HepG2 (cell line): ENCODE results near the gene ACBD6. TPM values are rescaled to one million over a fixed set of nuclear protein-coding genes. Genes with fewer than 3 reads are reported as not detected.

Experiments used
- ATAC-seq: fragments of 200-7000 bp; cut with Tn5 transposase; 3 replicates; pipeline ENCODE4 v1.9.1; 2020; ENCODE audit warnings: mild to moderate bottlenecking, moderate library complexity
- BruUV-seq: library from RNA; stranded (reverse); fragments of 400-500 nt; replicated peaks from 2 replicates; lab custom pipeline; 2021; lab: Mats Ljungman, UMichigan
- CTCF ChIA-PET: fragments of 300-600 bp; formaldehyde crosslinking; extraction: SDS; loops from one replicate; lab custom pipeline; 2021; ENCODE audit warnings: low total read pairs, inconsistent platforms, low intra/inter-chr PET ratio; lab: Yijun Ruan, JAX
- POLR2A ChIA-PET: fragments of 350-600 bp; sonication (Branson Sonifier 250); formaldehyde crosslinking; loops from one replicate; lab custom pipeline; 2020; ENCODE audit warnings: antibody characterized with exemption, inconsistent platforms; lab: Yijun Ruan, JAX
- DNase-seq: peaks from one replicate; pipeline ENCODE4 v3.0.0-alpha.2; 2015; ENCODE audit warnings: low spot score
- FAIRE-seq: peaks from 3 replicates; lab custom pipeline; 2011; peaks lifted over from hg19 to GRCh38; lab: Jason Lieb, UNC
- H2AFZ ChIP-seq: one replicate; pipeline ENCODE4 v1.6.1; 2011; ENCODE audit warnings: low read length, inconsistent platforms
- H3K27ac ChIP-seq: fragments of 300-600 bp; 3 replicates; pipeline ENCODE4 v1.8.0; 2011; ENCODE audit warnings: mixed run types, mild to moderate bottlenecking, mixed read lengths, low read length, inconsistent platforms; ENCODE audit not compliant: insufficient read depth; ENCODE audit errors: extremely low read length
- H3K27me3 ChIP-seq, 2 experiments: fragments of 200-600 bp in 1 of 2; 2 replicates in 1 of 2; 3 replicates in 1 of 2; pipeline versions ENCODE4 v1.6.0 to v1.8.0; 2011; ENCODE audit warnings: low read length in 2 of 2, mild to moderate bottlenecking in 2 of 2, moderate library complexity in 2 of 2, inconsistent platforms in 1 of 2; ENCODE audit not compliant: insufficient read depth in 2 of 2, control insufficient read depth in 1 of 2
- H3K36me3 ChIP-seq, 2 experiments: fragments of 200-600 bp in 1 of 2; replicated peaks in 1 of 2; 2 replicates in 1 of 2; 3 replicates in 1 of 2; pipeline versions ENCODE4 v1.5.1 to v1.8.0; 2011; ENCODE audit warnings: low read length in 2 of 2, inconsistent platforms in 1 of 2; ENCODE audit not compliant: insufficient read depth in 2 of 2, control insufficient read depth in 1 of 2
- H3K4me1 ChIP-seq: 2 replicates; pipeline ENCODE4 v1.5.1; 2012; ENCODE audit warnings: low read length, inconsistent platforms; ENCODE audit not compliant: insufficient read depth
- H3K4me2 ChIP-seq: 2 replicates; pipeline ENCODE4 v1.6.0; 2011; ENCODE audit warnings: low read depth, low read length, inconsistent platforms
- H3K4me3 ChIP-seq, 3 experiments: fragments of 200-600 bp in 1 of 3; sonication (generic), shearing (Covaris generic) in 1 of 3; replicated peaks in 1 of 3; 2 replicates each; pipeline ENCODE4 v1.5.1; 2011 to 2016; ENCODE audit warnings: low read length in 3 of 3, inconsistent platforms in 2 of 3, low read depth in 2 of 3, mild to moderate bottlenecking in 2 of 3, control low read depth in 1 of 3, mixed read lengths in 1 of 3; ENCODE audit not compliant: insufficient read depth in 1 of 3
- H3K79me2 ChIP-seq: one replicate; pipeline ENCODE4 v1.6.1; 2011; ENCODE audit warnings: low read length, inconsistent platforms; ENCODE audit not compliant: insufficient read depth
- H3K9ac ChIP-seq: 2 replicates; pipeline ENCODE4 v1.6.0; 2011; ENCODE audit warnings: mild to moderate bottlenecking, low read depth, low read length, inconsistent platforms; ENCODE audit not compliant: insufficient read depth
- H3K9me3 ChIP-seq: 2 replicates; pipeline ENCODE4 v1.5.1; 2012; ENCODE audit warnings: mild to moderate bottlenecking, low read length
- H4K20me1 ChIP-seq: 2 replicates; pipeline ENCODE4 v1.6.0; 2011; ENCODE audit warnings: inconsistent platforms, mild to moderate bottlenecking, low read length, moderate library complexity; ENCODE audit not compliant: insufficient read depth
- BRCA1 ChIP-seq: sonication (generic); formaldehyde crosslinking; IDR thresholded peaks from 2 replicates; pipeline ENCODE4 v1.4.0; 2020; ENCODE audit warnings: missing genetic modification reagents
- GTF2F1 ChIP-seq: fragments of 150-350 bp; IDR thresholded peaks from 2 replicates; pipeline ENCODE4 v1.6.1; 2014; ENCODE audit warnings: low read length
- LRRFIP1 ChIP-seq: sonication (generic); formaldehyde crosslinking; conservative IDR thresholded peaks from 2 replicates; pipeline ENCODE4 v1.4.0; 2020; ENCODE audit warnings: missing genetic modification reagents
- MIXL1 ChIP-seq: IDR thresholded peaks from 2 replicates; pipeline ENCODE4 v1.6.1; 2016
- ZFP41 ChIP-seq: sonication (generic); formaldehyde crosslinking; IDR thresholded peaks from 2 replicates; pipeline ENCODE4 v1.4.0; 2020; ENCODE audit warnings: mild to moderate bottlenecking, missing genetic modification reagents, borderline replicate concordance
- ZNF619 ChIP-seq: sonication (generic); formaldehyde crosslinking; IDR thresholded peaks from 2 replicates; pipeline ENCODE4 v1.4.0; 2020; ENCODE audit warnings: mild to moderate bottlenecking, missing genetic modification reagents
- WGBS: methylation state at CpG from one replicate; pipeline ENCODE4 v1.1.6; 2017; ENCODE audit warnings: low lambda C conversion rate; 5-methylcytosine and 5-hydroxymethylcytosine counted together
- in situ Hi-C: cut with HindIII; loops from 2 replicates; pipeline ENCODE4 v1.10.0; 2017; ENCODE audit warnings: low pct_unique_long_range_greater_than_20kb; ENCODE audit not compliant: extremely low pct_ligation_motif_present
- intact Hi-C: fragments of 100-400 bp; cut with micrococcal nuclease; formaldehyde crosslinking; loops from one replicate; pipeline ENCODE4 v1.10.0; 2022; ENCODE audit not compliant: unreplicated experiment
- polyA plus RNA-seq, 8 experiments: library from polyadenylated mRNA; depleted of rRNA in 3 of 8; stranded (reverse) in 7 of 8; unstranded in 1 of 8; fragments of >200 nt; fragmentation: Illumina TruSeq in 4 of 8; extraction: Trizol in 4 of 8; gene quantifications; 2 replicates each; pipeline versions ENCODE4 v1.2.1 to v1.2.3, GENCODE V29; 2011 to 2016; ENCODE audit warnings: low read depth in 4 of 8, missing spikeins in 1 of 8, mixed read lengths in 1 of 8; ENCODE audit not compliant: insufficient read depth in 1 of 8
- total RNA-seq, 5 experiments: library from RNA; depleted of rRNA; stranded (reverse); fragments of >200 nt; fragmentation: Illumina TruSeq; extraction: Trizol; gene quantifications; 2 replicates each; pipeline ENCODE4 v1.2.3, GENCODE V29; 2016; ENCODE audit warnings: low read depth in 1 of 5

Gene ACBD6
- total and polyA plus RNA-seq, 2 of the 13 experiments (the other 11 are each of a cell fraction or from before 2014, with no cell fraction given), result 33.5 to 47.2 TPM

GRCh38 chr1:180280617-180281016 lies 221.8 kb downstream of the ACBD6 start (continued):
- TF ChIP-seq ZFP41 (CRISPR knock-in tag) (no peak), ZNF619 (CRISPR knock-in tag) (no peak), LRRFIP1 (CRISPR knock-in tag) (no peak)

- in situ Hi-C loops, result no loop called here
- ChIA-PET CTCF (no interaction called here), POLR2A (no interaction called here)
- TF ChIP-seq BRCA1 (CRISPR knock-in tag), result no peak
- no peak for TF ChIP-seq MIXL1 (CRISPR knock-in tag)
- TF ChIP-seq GTF2F1, result no peak
- no peak overlapping the region for H3K4me3 ChIP-seq
- no peak overlapping the region for H3K27ac ChIP-seq
- no peaks in the 10 kb centered on the region for H3K27me3 ChIP-seq
- H3K36me3 ChIP-seq, result peaks cover 1 to 25% of the 10 kb centered on the region in 2 experiments; a peak in 3 of 5 replicates
- H3K4me1 ChIP-seq, result no peaks in the 10 kb centered on the region
- H2AFZ ChIP-seq, result no peak overlapping the region
- no peaks in the 10 kb centered on the region for H3K9me3 ChIP-seq
- BruUV-seq, result no TSS peak
- H3K9ac ChIP-seq, result no peak overlapping the region
- DNase-seq (no peak), FAIRE-seq (no peak), ATAC-seq (no peak)
- no peaks in the 10 kb centered on the region for H4K20me1 ChIP-seq
- intact Hi-C loops, result no loop called here
- H3K79me2 ChIP-seq, result no peaks in the 10 kb centered on the region
- H3K4me2 ChIP-seq, result no peak overlapping the region
- WGBS, result 96% methylated on average over 1 of the region's 1 CpG
These were observed 222.7 kb downstream of the ACBD6 start for GRCh38 chr1:180279651-180280050.
